Hepatocyte (in vitro differentiated cells): ENCODE results near the gene IL12RB2.

Experiments
- EZH2 ChIP-seq: fragments of 200-600 bp; sonication (generic); IDR thresholded peaks from 2 replicates; pipeline ENCODE4 v1.6.1; 2016; ENCODE audit warnings: antibody characterized with exemption, mild to moderate bottlenecking, borderline replicate concordance
- EZH2phosphoT487 ChIP-seq: fragments of 200-600 bp; sonication (generic); IDR thresholded peaks from one replicate; pipeline ENCODE4 v1.6.1; 2018; ENCODE audit warnings: antibody characterized with exemption, mild to moderate bottlenecking, low read depth, moderate library complexity; ENCODE audit not compliant: unreplicated experiment, severe bottlenecking
- TF ChIP-seq, protein P1 (sequence below): fragments of 200-600 bp; sonication (generic); IDR thresholded peaks from 2 replicates; pipeline ENCODE4 v1.5.1; 2016; ENCODE audit warnings: antibody characterized with exemption, mild to moderate bottlenecking; ENCODE audit not compliant: poor library complexity

GRCh38 chr1:67420835-67421492 is 113.3 kb downstream of the IL12RB2 start:
- TF ChIP-seq EZH2 (no peak), EZH2phosphoT487 (no peak)
- TF ChIP-seq, protein P1, sequence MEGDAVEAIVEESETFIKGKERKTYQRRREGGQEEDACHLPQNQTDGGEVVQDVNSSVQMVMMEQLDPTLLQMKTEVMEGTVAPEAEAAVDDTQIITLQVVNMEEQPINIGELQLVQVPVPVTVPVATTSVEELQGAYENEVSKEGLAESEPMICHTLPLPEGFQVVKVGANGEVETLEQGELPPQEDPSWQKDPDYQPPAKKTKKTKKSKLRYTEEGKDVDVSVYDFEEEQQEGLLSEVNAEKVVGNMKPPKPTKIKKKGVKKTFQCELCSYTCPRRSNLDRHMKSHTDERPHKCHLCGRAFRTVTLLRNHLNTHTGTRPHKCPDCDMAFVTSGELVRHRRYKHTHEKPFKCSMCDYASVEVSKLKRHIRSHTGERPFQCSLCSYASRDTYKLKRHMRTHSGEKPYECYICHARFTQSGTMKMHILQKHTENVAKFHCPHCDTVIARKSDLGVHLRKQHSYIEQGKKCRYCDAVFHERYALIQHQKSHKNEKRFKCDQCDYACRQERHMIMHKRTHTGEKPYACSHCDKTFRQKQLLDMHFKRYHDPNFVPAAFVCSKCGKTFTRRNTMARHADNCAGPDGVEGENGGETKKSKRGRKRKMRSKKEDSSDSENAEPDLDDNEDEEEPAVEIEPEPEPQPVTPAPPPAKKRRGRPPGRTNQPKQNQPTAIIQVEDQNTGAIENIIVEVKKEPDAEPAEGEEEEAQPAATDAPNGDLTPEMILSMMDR: no peak
